Ishikawa (cell line): ENCODE data around the gene CUBN.

Experiments used
- CEBPB ChIP-seq: IDR thresholded peaks from 2 replicates; pipeline ENCODE4 v1.6.1; 2012
- CREB1 ChIP-seq: IDR thresholded peaks from 2 replicates; pipeline ENCODE4 v1.6.1; 2012; ENCODE audit warnings: low read depth
- EP300 ChIP-seq: IDR thresholded peaks from 2 replicates; pipeline ENCODE4 v1.6.1; 2012; ENCODE audit warnings: borderline replicate concordance
- FOXM1 ChIP-seq: IDR thresholded peaks from 2 replicates; pipeline ENCODE4 v1.6.1; 2012; ENCODE audit warnings: low read depth, borderline replicate concordance
- MAX ChIP-seq: IDR thresholded peaks from 2 replicates; pipeline ENCODE4 v1.6.1; 2012
- NFIC ChIP-seq: IDR thresholded peaks from 2 replicates; pipeline ENCODE4 v1.6.1; 2012
- RAD21 ChIP-seq: IDR thresholded peaks from 2 replicates; pipeline ENCODE4 v1.6.1; 2012; ENCODE audit warnings: low read depth
- REST ChIP-seq: IDR thresholded peaks from 2 replicates; pipeline ENCODE4 v1.6.1; 2012; ENCODE audit warnings: low read depth, mild to moderate bottlenecking
- TAF1 ChIP-seq: IDR thresholded peaks from 2 replicates; pipeline ENCODE4 v1.6.1; 2012; ENCODE audit warnings: low read depth, mild to moderate bottlenecking
- TEAD4 ChIP-seq: IDR thresholded peaks from 2 replicates; pipeline ENCODE4 v1.6.1; 2012
- USF1 ChIP-seq: IDR thresholded peaks from 2 replicates; pipeline ENCODE4 v1.6.1; 2012
- YY1 ChIP-seq: IDR thresholded peaks from 2 replicates; pipeline ENCODE4 v1.6.1; 2012; ENCODE audit warnings: low read depth
- ZBTB7A ChIP-seq: IDR thresholded peaks from 2 replicates; pipeline ENCODE4 v1.6.1; 2012; ENCODE audit warnings: low read depth

DNA sequence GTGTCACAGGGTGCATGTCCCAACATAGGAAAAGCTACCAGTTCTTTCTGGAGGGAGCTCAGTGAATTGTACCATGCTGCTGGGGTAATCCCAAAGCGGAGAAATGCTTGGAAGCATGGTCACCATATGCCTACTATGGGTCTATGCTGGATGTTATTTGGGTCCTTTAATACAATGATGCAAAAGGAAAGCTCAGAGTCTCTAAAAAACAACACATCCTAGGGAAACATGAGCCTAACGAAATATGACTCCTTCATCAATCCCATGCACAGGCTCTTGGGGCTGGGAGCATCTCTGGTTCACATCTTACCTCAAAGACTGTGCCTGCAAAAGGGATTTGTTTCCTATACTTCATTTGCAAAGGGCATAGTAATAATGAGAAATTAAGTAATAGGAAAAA, 65.2 kb downstream of the CUBN start:
- TF ChIP-seq EP300 (no peak), ZBTB7A (no peak), TEAD4 (no peak), YY1 (no peak), MAX (no peak), TAF1 (no peak), CEBPB (no peak), REST (no peak), RAD21 (no peak), CREB1 (no peak), USF1 (no peak), NFIC (no peak), FOXM1 (no peak)
